Trophoblast cell (in vitro differentiated cells and primary cell): ENCODE results near the gene NPLOC4.

Source experiments
- DNase-seq, 2 donors: peaks; one replicate each; pipeline ENCODE4 v3.0.0-alpha.2; 2016
- H2AFZ ChIP-seq: 2 replicates; pipeline ENCODE4 v1.6.1; 2013; ENCODE audit warnings: low read length, moderate library complexity, mild to moderate bottlenecking; ENCODE audit not compliant: insufficient read depth, poor library complexity
- H2AK5ac ChIP-seq: 2 replicates; pipeline ENCODE4 v1.6.1; 2013; ENCODE audit warnings: mild to moderate bottlenecking, low read length
- H2BK120ac ChIP-seq: 2 replicates; pipeline ENCODE4 v1.6.1; 2013; ENCODE audit warnings: low read length, mild to moderate bottlenecking, moderate library complexity; ENCODE audit not compliant: insufficient read depth, poor library complexity
- H2BK12ac ChIP-seq: 2 replicates; pipeline ENCODE4 v1.6.1; 2013; ENCODE audit warnings: mild to moderate bottlenecking, low read length, moderate library complexity
- H2BK5ac ChIP-seq: 2 replicates; pipeline ENCODE4 v1.6.1; 2013; ENCODE audit warnings: low read length, low read depth, moderate library complexity, mild to moderate bottlenecking; ENCODE audit not compliant: poor library complexity
- H3K14ac ChIP-seq: 2 replicates; pipeline ENCODE4 v1.6.1; 2013; ENCODE audit warnings: mild to moderate bottlenecking, low read length
- H3K18ac ChIP-seq: 2 replicates; pipeline ENCODE4 v1.6.1; 2013; ENCODE audit warnings: mild to moderate bottlenecking, low read length
- H3K23ac ChIP-seq: 2 replicates; pipeline ENCODE4 v1.6.1; 2013; ENCODE audit warnings: low read length
- H3K27ac ChIP-seq: 2 replicates; pipeline ENCODE4 v1.5.1; 2013; ENCODE audit warnings: low read depth, mild to moderate bottlenecking, inconsistent platforms, low read length, moderate library complexity
- H3K27me3 ChIP-seq: 2 replicates; pipeline ENCODE4 v1.6.1; 2013; ENCODE audit warnings: inconsistent platforms, mild to moderate bottlenecking, low read length, moderate library complexity; ENCODE audit not compliant: insufficient read depth
- H3K36me3 ChIP-seq, 2 experiments: 1 replicate in 1 of 2; 2 replicates in 1 of 2; pipeline ENCODE4 v1.6.1; 2013; ENCODE audit warnings: low read length in 2 of 2, mild to moderate bottlenecking in 2 of 2, moderate library complexity in 1 of 2; ENCODE audit not compliant: insufficient read depth in 2 of 2, control insufficient read depth in 1 of 2
- H3K4ac ChIP-seq: 2 replicates; pipeline ENCODE4 v1.6.1; 2013; ENCODE audit warnings: low read depth, mild to moderate bottlenecking, low read length, moderate library complexity
- H3K4me1 ChIP-seq, 2 experiments: 1 replicate in 1 of 2; 2 replicates in 1 of 2; pipeline ENCODE4 v1.6.1; 2013; ENCODE audit warnings: low read length in 2 of 2, mild to moderate bottlenecking in 2 of 2, moderate library complexity in 1 of 2; ENCODE audit not compliant: insufficient read depth in 2 of 2, control insufficient read depth in 1 of 2
- H3K4me2 ChIP-seq: 2 replicates; pipeline ENCODE4 v1.6.1; 2013; ENCODE audit warnings: inconsistent platforms, mild to moderate bottlenecking, low read length, moderate library complexity
- H3K4me3 ChIP-seq: 2 replicates; pipeline ENCODE4 v1.5.1; 2013; ENCODE audit warnings: mild to moderate bottlenecking, low read depth, low read length, inconsistent platforms
- H3K79me1 ChIP-seq: one replicate; pipeline ENCODE4 v1.6.1; 2013; ENCODE audit warnings: low read length
- H3K79me2 ChIP-seq: 2 replicates; pipeline ENCODE4 v1.6.1; 2013; ENCODE audit warnings: low read length, mild to moderate bottlenecking; ENCODE audit not compliant: control insufficient read depth, insufficient read depth, poor library complexity
- H3K9ac ChIP-seq: 2 replicates; pipeline ENCODE4 v1.6.1; 2013; ENCODE audit warnings: mild to moderate bottlenecking, low read length
- H3K9me3 ChIP-seq: 2 replicates; pipeline ENCODE4 v1.6.1; 2013; ENCODE audit warnings: low read depth, mild to moderate bottlenecking, control low read depth, inconsistent platforms, low read length; ENCODE audit not compliant: insufficient read depth
- H4K12ac ChIP-seq: 2 replicates; pipeline ENCODE4 v1.6.1; 2013; ENCODE audit warnings: low read depth, mild to moderate bottlenecking, low read length, moderate library complexity
- H4K8ac ChIP-seq: 2 replicates; pipeline ENCODE4 v1.6.1; 2013; ENCODE audit warnings: low read depth, mild to moderate bottlenecking, low read length, moderate library complexity
- H4K91ac ChIP-seq: one replicate; pipeline ENCODE4 v1.6.1; 2013; ENCODE audit warnings: low read depth, mild to moderate bottlenecking, low read length, moderate library complexity
- WGBS: extraction: QIAGEN DNeasy Blood & Tissue Kit; methylation state at CpG from one replicate; pipeline ENCODE4 v1.1.7; 2013; ENCODE audit warnings: missing lambda C conversion rate; ENCODE audit not compliant: insufficient read length, insufficient coverage; ENCODE audit errors: extremely low coverage; 5-methylcytosine and 5-hydroxymethylcytosine counted together

NPLOC4 gene

GRCh38 chr17:81582749-81583148 is 54.2 kb downstream of the NPLOC4 start:
- Histone ChIP-seq H3K4ac (no peak overlapping the region), H3K79me2 (peaks cover 2% of the 10 kb centered on the region), H4K8ac (no peak overlapping the region), H4K12ac (no peak overlapping the region), H3K9me3 (peaks cover 1% of the 10 kb centered on the region), H3K27me3 (no peaks in the 10 kb centered on the region), H3K23ac (no peak overlapping the region), H2AK5ac (no peak overlapping the region), H2BK12ac (no peak overlapping the region), H3K27ac (no peak overlapping the region), H4K91ac (no peak overlapping the region), H3K4me2 (no peak overlapping the region), H3K14ac (no peak overlapping the region), H3K4me1 (peaks cover 20 to 26% of the 10 kb centered on the region in 2 experiments), H2BK120ac (no peak overlapping the region), H3K79me1 (peaks cover 3% of the 10 kb centered on the region), H3K4me3 (no peak overlapping the region), H3K9ac (no peak overlapping the region), H2AFZ (no peak overlapping the region), H2BK5ac (no peak overlapping the region), H3K18ac (peak overlapping the region; percentile 50), H3K36me3 (peaks cover 55 to 63% of the 10 kb centered on the region in 2 experiments)
- DNase-seq = no peak
- no CpG with 5 or more reads among the region's 12 CpGs for WGBS

- Histone ChIP-seq H3K4me1 (peaks cover 24 to 30% of the 10 kb centered on the region in 2 experiments), H3K23ac (no peak overlapping the region), H4K91ac (no peak overlapping the region), H3K9ac (no peak overlapping the region), H2AFZ (no peak overlapping the region), H3K27ac (no peak overlapping the region), H2BK5ac (no peak overlapping the region), H3K18ac (no peak overlapping the region), H2AK5ac (no peak overlapping the region), H3K4me2 (no peak overlapping the region), H3K4me3 (no peak overlapping the region), H3K9me3 (peaks cover 1% of the 10 kb centered on the region), H2BK120ac (no peak overlapping the region), H3K27me3 (no peaks in the 10 kb centered on the region), H3K14ac (no peak overlapping the region), H3K79me2 (peaks cover 3% of the 10 kb centered on the region), H3K79me1 (peaks cover 6% of the 10 kb centered on the region), H2BK12ac (no peak overlapping the region), H3K4ac (no peak overlapping the region), H3K36me3 (peaks cover 58 to 67% of the 10 kb centered on the region in 2 experiments), H4K8ac (no peak overlapping the region), H4K12ac (no peak overlapping the region)
- no CpG with 5 or more reads among the region's 5 CpGs for WGBS
- DNase-seq = no peak
Observed at GRCh38 chr17:81582341-81582740, 54.6 kb downstream of the NPLOC4 start.

DNA sequence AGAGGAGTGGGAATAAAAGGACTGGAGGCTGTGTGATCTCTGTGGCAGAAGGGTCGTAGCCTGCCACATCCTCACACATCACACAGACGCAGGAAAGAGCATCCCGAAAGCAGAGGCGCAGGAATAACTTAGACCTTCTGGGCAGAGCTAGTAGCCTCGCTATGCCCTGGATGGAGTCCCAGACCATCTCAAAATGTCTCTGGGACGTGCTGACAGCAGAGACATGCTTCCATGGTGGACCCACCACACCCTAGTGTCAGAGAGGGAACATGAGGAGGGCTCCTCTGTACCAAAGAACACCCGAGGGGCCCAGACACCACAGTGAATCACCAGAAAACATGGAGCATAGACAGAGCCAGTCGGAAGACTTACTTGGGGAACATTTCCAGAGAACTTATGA is 55.2 kb downstream of the NPLOC4 start:
- H2BK12ac ChIP-seq = no peak overlapping the region
- H3K36me3 ChIP-seq = peaks cover 58 to 68% of the 10 kb centered on the region in 2 experiments
- peaks cover 29 to 35% of the 10 kb centered on the region in 2 experiments for H3K4me1 ChIP-seq
- H2AFZ ChIP-seq = no peak overlapping the region
- H4K8ac ChIP-seq = no peak overlapping the region
- H4K91ac ChIP-seq = no peak overlapping the region
- H3K9ac ChIP-seq = no peak overlapping the region
- no peak overlapping the region for H3K18ac ChIP-seq
- H3K27me3 ChIP-seq = no peaks in the 10 kb centered on the region
- peaks cover 12% of the 10 kb centered on the region for H3K79me1 ChIP-seq
- H3K23ac ChIP-seq = no peak overlapping the region
- no peak overlapping the region for H2BK120ac ChIP-seq
- H2BK5ac ChIP-seq = no peak overlapping the region
- H3K14ac ChIP-seq = no peak overlapping the region
- H3K79me2 ChIP-seq = peaks cover 3% of the 10 kb centered on the region
- no peak overlapping the region for H3K4me2 ChIP-seq
- H2AK5ac ChIP-seq = no peak overlapping the region
- no peak overlapping the region for H3K4ac ChIP-seq
- no peak for DNase-seq
- no peak overlapping the region for H4K12ac ChIP-seq
- no peak overlapping the region for H3K4me3 ChIP-seq
- no peak overlapping the region for H3K27ac ChIP-seq
- peaks cover 1% of the 10 kb centered on the region for H3K9me3 ChIP-seq
- no CpG with 5 or more reads among the region's 8 CpGs for WGBS

- no peak overlapping the region for H4K8ac ChIP-seq
- H3K4ac ChIP-seq = no peak overlapping the region
- H3K18ac ChIP-seq = no peak overlapping the region
- no peak overlapping the region for H4K91ac ChIP-seq
- H2BK120ac ChIP-seq = no peak overlapping the region
- H3K9ac ChIP-seq = no peak overlapping the region
- H2AFZ ChIP-seq = no peak overlapping the region
- H3K14ac ChIP-seq = no peak overlapping the region
- H2BK12ac ChIP-seq = no peak overlapping the region
- no peak overlapping the region for H2BK5ac ChIP-seq
- H2AK5ac ChIP-seq = no peak overlapping the region
- H3K36me3 ChIP-seq = peaks cover 49 to 61% of the 10 kb centered on the region in 2 experiments
- H3K4me2 ChIP-seq = no peak overlapping the region
- no peak overlapping the region for H3K4me3 ChIP-seq
- peaks cover 12% of the 10 kb centered on the region for H3K79me1 ChIP-seq
- H3K4me1 ChIP-seq = peaks cover 23 to 36% of the 10 kb centered on the region in 2 experiments
- H3K27me3 ChIP-seq = no peaks in the 10 kb centered on the region
- no peak overlapping the region for H3K27ac ChIP-seq
- peaks cover 1% of the 10 kb centered on the region for H3K9me3 ChIP-seq
- H3K79me2 ChIP-seq = peaks cover 3% of the 10 kb centered on the region
- H4K12ac ChIP-seq = no peak overlapping the region
- WGBS = no CpG with 5 or more reads among the region's 6 CpGs
- no peak for DNase-seq
- H3K23ac ChIP-seq = no peak overlapping the region
Observed at GRCh38 chr17:81580481-81580880, 56.4 kb downstream of the NPLOC4 start.
